HepG2 (cell line): ENCODE data around the gene FAM90A26.
"Not testable (repeated sequence)": the region's sequence is repeated elsewhere in the genome, so short reads cannot be mapped to it uniquely, and the experiment has no call there.

Experiments used
- ELF1 ChIP-seq: sonication (generic); formaldehyde crosslinking; IDR thresholded peaks from 2 replicates; pipeline ENCODE4 v1.4.0; 2020; ENCODE audit warnings: missing genetic modification reagents
- FOSL1 ChIP-seq: sonication (generic); formaldehyde crosslinking; IDR thresholded peaks from 2 replicates; pipeline ENCODE4 v1.9.0; 2021; ENCODE audit warnings: missing genetic modification reagents, borderline replicate concordance
- PCBP2 ChIP-seq: fragments of 200-400 bp; formaldehyde crosslinking; optimal IDR thresholded peaks from 2 replicates; pipeline ENCODE3; 2018; ENCODE audit warnings: low read length, low read depth; ENCODE audit not compliant: poor library complexity, severe bottlenecking
- POLR2A ChIP-seq, 2 experiments: IDR thresholded peaks; 2 replicates each; pipeline ENCODE4 v1.6.1; 2011; ENCODE audit warnings: low read depth in 2 of 2, low read length in 2 of 2, mild to moderate bottlenecking in 1 of 2, moderate library complexity in 1 of 2; ENCODE audit not compliant: insufficient read depth in 1 of 2
- SAFB2 ChIP-seq: sonication (generic); formaldehyde crosslinking; IDR thresholded peaks from 2 replicates; pipeline ENCODE4 v1.5.1; 2020; ENCODE audit warnings: missing genetic modification reagents, low read depth, mild to moderate bottlenecking, borderline replicate concordance
- TF ChIP-seq, protein P1 (sequence below): sonication (generic); formaldehyde crosslinking; IDR thresholded peaks from 2 replicates; pipeline ENCODE4 v1.5.1; 2020; ENCODE audit warnings: missing genetic modification reagents, mild to moderate bottlenecking, borderline replicate concordance

DNA sequence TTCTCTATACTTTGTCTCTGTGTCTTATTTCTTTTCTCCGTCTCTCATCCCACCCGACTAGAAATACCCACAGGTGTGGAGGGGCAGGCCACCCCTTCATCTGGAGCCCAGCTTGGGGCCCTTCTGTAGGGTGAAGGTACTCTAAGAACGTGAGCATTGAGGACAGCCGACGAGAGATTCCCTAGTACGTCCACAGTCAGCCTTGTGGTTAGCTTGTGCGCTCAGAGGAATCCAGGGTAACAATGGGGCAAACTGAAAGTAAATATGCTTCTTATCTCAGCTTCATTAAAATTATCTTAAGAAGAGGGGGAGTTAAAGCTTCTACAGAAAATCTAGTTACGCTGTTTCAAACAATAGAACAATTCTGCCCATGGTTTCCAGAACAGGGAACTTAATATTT lies 47.5 kb upstream of the FAM90A26 start:
- not testable (repeated sequence) for TF ChIP-seq SAFB2 (CRISPR knock-in tag); PCBP2; FOSL1 (CRISPR knock-in tag); ELF1 (CRISPR knock-in tag); POLR2A (IDR thresholded peaks at IDR 0.05; ENCODE audit: insufficient read depth in 1 of 2, low read depth in 2 of 2, low read length in 2 of 2)
- TF ChIP-seq, protein P1, sequence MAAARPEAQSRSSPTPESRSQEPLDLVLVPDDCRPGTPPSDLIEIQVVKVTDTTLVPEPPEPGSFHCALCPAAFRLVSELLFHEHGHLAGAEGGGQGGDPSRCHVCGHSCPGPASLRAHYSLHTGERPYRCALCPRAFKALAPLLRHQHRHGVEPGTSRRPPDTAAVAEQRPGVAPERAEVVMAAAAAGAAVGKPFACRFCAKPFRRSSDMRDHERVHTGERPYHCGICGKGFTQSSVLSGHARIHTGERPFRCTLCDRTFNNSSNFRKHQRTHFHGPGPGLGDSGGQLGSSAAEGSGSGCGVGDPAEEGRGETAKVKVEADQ (CRISPR knock-in tag): not testable (repeated sequence)
